GM12878 (cell line): Measurements from ENCODE around the gene TEPSIN. TPM values are rescaled to one million over a fixed set of nuclear protein-coding genes. Genes with fewer than 3 reads are reported as not detected.

ENCODE experiments used
- BACH1 ChIP-seq: fragments of 450-650 bp; IDR thresholded peaks from 2 replicates; pipeline ENCODE4 v1.6.1; 2017; ENCODE audit warnings: mild to moderate bottlenecking, borderline replicate concordance
- BCL11A ChIP-seq: IDR thresholded peaks from 2 replicates; pipeline ENCODE4 v1.6.1; 2011; ENCODE audit warnings: low read depth, low read length
- EGR1 ChIP-seq, 2 experiments: IDR thresholded peaks; 1 replicate in 1 of 2; 2 replicates in 1 of 2; pipeline ENCODE4 v1.6.1; 2011 to 2012; ENCODE audit warnings: low read depth in 2 of 2, low read length in 2 of 2, borderline replicate concordance in 1 of 2, mild to moderate bottlenecking in 1 of 2, moderate library complexity in 1 of 2
- FOS ChIP-seq: IDR thresholded peaks from 3 replicates; pipeline ENCODE4 v1.6.1; 2011; ENCODE audit warnings: borderline replicate concordance; ENCODE audit not compliant: insufficient read length; ENCODE audit errors: extremely low read depth
- FOXM1 ChIP-seq: IDR thresholded peaks from 2 replicates; pipeline ENCODE4 v1.6.1; 2012; ENCODE audit warnings: low read depth, mild to moderate bottlenecking, inconsistent platforms, low read length, moderate library complexity
- HDGF ChIP-seq: fragments of 450-650 bp; IDR thresholded peaks from 2 replicates; pipeline ENCODE4 v1.6.1; 2016; ENCODE audit warnings: antibody characterized with exemption
- KLF5 ChIP-seq: fragments of 450-650 bp; IDR thresholded peaks from 2 replicates; pipeline ENCODE4 v1.6.1; 2014; ENCODE audit warnings: mild to moderate bottlenecking; ENCODE audit not compliant: partially characterized antibody
- MXI1 ChIP-seq: fragments of 150-350 bp; IDR thresholded peaks from 2 replicates; pipeline ENCODE4 v1.6.1; 2011; ENCODE audit warnings: low read depth, mild to moderate bottlenecking, inconsistent platforms, low read length, improper control_type of control experiment
- NR2C1 ChIP-seq: fragments of 450-650 bp; IDR thresholded peaks from 2 replicates; pipeline ENCODE4 v1.6.1; 2017; ENCODE audit warnings: antibody characterized with exemption, mild to moderate bottlenecking, moderate library complexity
- NR2F1 ChIP-seq: fragments of 450-650 bp; conservative IDR thresholded peaks from 2 replicates; pipeline ENCODE4 v1.6.1; 2017; ENCODE audit warnings: mild to moderate bottlenecking
- PBX3 ChIP-seq: IDR thresholded peaks from 2 replicates; pipeline ENCODE4 v1.6.1; 2011; ENCODE audit warnings: mild to moderate bottlenecking, low read depth, low read length, moderate library complexity; ENCODE audit not compliant: insufficient replicate concordance
- POLR2AphosphoS2 ChIP-seq: IDR thresholded peaks from 2 replicates; pipeline ENCODE4 v1.6.1; 2011; ENCODE audit warnings: low read depth, mild to moderate bottlenecking, low read length, improper control_type of control experiment, moderate library complexity
- POLR2AphosphoS5 ChIP-seq: IDR thresholded peaks from 2 replicates; pipeline ENCODE4 v1.6.1; 2011; ENCODE audit warnings: mild to moderate bottlenecking, low read length, inconsistent platforms
- POU2F2 ChIP-seq: IDR thresholded peaks from 3 replicates; pipeline ENCODE4 v1.6.1; 2011; ENCODE audit warnings: low read depth, mild to moderate bottlenecking, low read length, borderline replicate concordance
- RB1 ChIP-seq: fragments of 450-650 bp; formaldehyde crosslinking; IDR thresholded peaks from 2 replicates; pipeline ENCODE4 v1.6.1; 2017; ENCODE audit warnings: mild to moderate bottlenecking, borderline replicate concordance
- SRF ChIP-seq, 2 experiments: IDR thresholded peaks; 2 replicates each; pipeline ENCODE4 v1.6.1; 2011; ENCODE audit warnings: low read depth in 2 of 2, low read length in 2 of 2, mild to moderate bottlenecking in 1 of 2, moderate library complexity in 1 of 2
- SUPT20H ChIP-seq: IDR thresholded peaks from 2 replicates; pipeline ENCODE4 v1.6.1; 2011; ENCODE audit warnings: low read depth, mild to moderate bottlenecking, low read length, moderate library complexity, borderline replicate concordance; ENCODE audit not compliant: control insufficient read depth
- TCF7 ChIP-seq: IDR thresholded peaks from 2 replicates; pipeline ENCODE4 v1.6.1; 2014; ENCODE audit warnings: antibody characterized with exemption, borderline replicate concordance
- YY1 ChIP-seq: IDR thresholded peaks from 2 replicates; pipeline ENCODE4 v1.6.1; 2011; ENCODE audit warnings: low read depth, mild to moderate bottlenecking, low read length
- ZBTB11 ChIP-seq: fragments of 450-650 bp; formaldehyde crosslinking; IDR thresholded peaks from 2 replicates; pipeline ENCODE4 v1.5.0; 2022; ENCODE audit warnings: mild to moderate bottlenecking, missing genetic modification characterization
- ZNF24 ChIP-seq: fragments of 450-650 bp; IDR thresholded peaks from 2 replicates; pipeline ENCODE4 v1.6.1; 2017; ENCODE audit warnings: antibody characterized with exemption, mild to moderate bottlenecking
- polyA plus RNA-seq, 11 experiments: library from polyadenylated mRNA; depleted of rRNA in 4 of 11; unstranded in 6 of 11; stranded (reverse) in 5 of 11; fragments of >200 nt; fragmentation: Nextera tagmentation in 4 of 11; fragmentation: Illumina TruSeq in 1 of 11; extraction: Ambion mirVana in 4 of 11; extraction: Trizol in 1 of 11; gene quantifications; 1 replicate in 1 of 11; 2 replicates in 10 of 11; pipeline versions ENCODE4 v1.2.1 to v1.2.3, GENCODE V29; 2011 to 2016; ENCODE audit warnings: inconsistent platforms in 2 of 11, missing spikeins in 2 of 11, low read depth in 1 of 11
- total RNA-seq, 4 experiments: library from RNA; depleted of rRNA in 3 of 4; stranded (reverse); fragments of >200 nt in 3 of 4; fragmentation: Illumina TruSeq in 1 of 4; extraction: Trizol in 1 of 4; gene quantifications; 2 replicates each; pipeline versions ENCODE4 v1.2.1 to v1.2.3, GENCODE V29; 2013 to 2021
- TF ChIP-seq, protein P1 (sequence below): IDR thresholded peaks from 2 replicates; pipeline ENCODE4 v1.6.1; 2011; ENCODE audit warnings: borderline replicate concordance, low read depth, mild to moderate bottlenecking, moderate library complexity, low read length; ENCODE audit not compliant: insufficient read depth, poor library complexity, severe bottlenecking
- TF ChIP-seq, protein P2 (sequence below): fragments of 450-650 bp; IDR thresholded peaks from 2 replicates; pipeline ENCODE4 v1.6.1; 2016; ENCODE audit warnings: mild to moderate bottlenecking

TEPSIN gene
- total and polyA plus RNA-seq, 10 of the 15 experiments (the other 5 are each of a cell fraction or from before 2014, with no cell fraction given): 0.87 to 36.7 (median 5.3) TPM

DNA sequence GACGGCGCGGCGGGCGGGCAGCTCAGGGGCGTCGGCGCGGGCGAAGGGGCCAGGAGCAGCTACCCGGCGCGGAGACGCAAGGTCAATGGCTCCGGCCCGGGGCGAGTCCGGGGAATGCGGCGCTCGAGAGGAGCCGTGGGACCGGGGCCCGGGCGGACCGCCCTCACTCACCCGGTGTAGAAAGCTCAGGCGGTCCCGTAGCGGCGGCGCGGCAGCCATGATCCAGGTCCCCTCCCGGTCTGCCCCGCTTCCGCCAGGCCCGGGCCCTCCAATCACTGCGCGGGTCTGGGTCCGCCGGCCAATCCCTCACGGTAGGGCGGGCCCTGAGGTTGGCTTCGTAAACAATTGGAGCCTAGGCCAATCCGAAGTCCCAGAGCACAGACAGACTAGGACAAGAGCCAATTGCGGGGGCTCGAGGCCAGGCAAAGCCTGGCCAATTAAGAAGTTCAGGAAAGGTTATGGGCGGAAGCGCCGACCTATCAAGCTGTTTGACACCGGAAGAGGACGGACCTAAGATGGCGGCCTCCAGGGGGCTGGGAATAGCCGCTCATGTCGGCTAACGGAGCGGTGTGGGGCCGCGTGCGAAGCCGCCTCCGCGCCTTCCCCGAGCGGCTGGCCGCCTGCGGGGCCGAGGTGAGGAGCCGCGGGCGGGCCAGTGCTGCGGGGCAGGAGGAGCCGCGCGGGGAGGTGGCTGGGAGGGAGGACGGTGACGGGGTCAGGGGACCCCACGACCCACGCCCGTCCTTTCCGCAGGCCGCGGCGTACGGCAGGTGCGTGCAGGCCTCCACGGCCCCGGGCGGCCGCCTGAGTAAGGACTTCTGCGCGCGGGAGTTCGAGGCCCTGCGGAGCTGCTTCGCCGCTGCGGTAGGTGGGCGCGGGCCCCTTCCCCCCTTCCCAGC lies at the start of gene TEPSIN, which contains the start of gene NDUFAF8 (continued):
- TF ChIP-seq HDGF (no peak), BACH1 (peak; percentile 79), EGR1 (IDR thresholded peaks at IDR 0.05; ENCODE audit: borderline replicate concordance in 1 of 2, low read depth in 2 of 2, low read length in 2 of 2) (no peak), RB1 (peak; percentile 26; the same call in 1 of the 2 replicates), SRF (IDR thresholded peaks at IDR 0.05; ENCODE audit: low read depth in 2 of 2, low read length in 2 of 2) (0 out of 4 replicates have a peak, but pooled peaks of 1 of the 2 experiments have one; percentile 23), BCL11A (no peak), FOXM1 (peak; percentile 74), MXI1 (peak; percentile 77), TCF7 (no peak), FOS (peak; percentile 99), POLR2AphosphoS2 (peak; percentile 63; the same call in 1 of the 2 replicates), POU2F2 (peak; percentile 77; the same call in 2 of the 3 replicates), ZBTB11 (CRISPR knock-in tag) (no peak), ZNF24 (no peak), NR2C1 (peak; percentile 93), YY1 (peak; percentile 95), POLR2AphosphoS5 (no peak; the same call in 1 of the 2 replicates), NR2F1 (peak; percentile 71), PBX3 (peak; percentile 100), SUPT20H (no peak), KLF5 (peak; percentile 91)
- TF ChIP-seq, protein P1, sequence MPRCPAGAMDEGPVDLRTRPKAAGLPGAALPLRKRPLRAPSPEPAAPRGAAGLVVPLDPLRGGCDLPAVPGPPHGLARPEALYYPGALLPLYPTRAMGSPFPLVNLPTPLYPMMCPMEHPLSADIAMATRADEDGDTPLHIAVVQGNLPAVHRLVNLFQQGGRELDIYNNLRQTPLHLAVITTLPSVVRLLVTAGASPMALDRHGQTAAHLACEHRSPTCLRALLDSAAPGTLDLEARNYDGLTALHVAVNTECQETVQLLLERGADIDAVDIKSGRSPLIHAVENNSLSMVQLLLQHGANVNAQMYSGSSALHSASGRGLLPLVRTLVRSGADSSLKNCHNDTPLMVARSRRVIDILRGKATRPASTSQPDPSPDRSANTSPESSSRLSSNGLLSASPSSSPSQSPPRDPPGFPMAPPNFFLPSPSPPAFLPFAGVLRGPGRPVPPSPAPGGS: no peak
- TF ChIP-seq, protein P2, sequence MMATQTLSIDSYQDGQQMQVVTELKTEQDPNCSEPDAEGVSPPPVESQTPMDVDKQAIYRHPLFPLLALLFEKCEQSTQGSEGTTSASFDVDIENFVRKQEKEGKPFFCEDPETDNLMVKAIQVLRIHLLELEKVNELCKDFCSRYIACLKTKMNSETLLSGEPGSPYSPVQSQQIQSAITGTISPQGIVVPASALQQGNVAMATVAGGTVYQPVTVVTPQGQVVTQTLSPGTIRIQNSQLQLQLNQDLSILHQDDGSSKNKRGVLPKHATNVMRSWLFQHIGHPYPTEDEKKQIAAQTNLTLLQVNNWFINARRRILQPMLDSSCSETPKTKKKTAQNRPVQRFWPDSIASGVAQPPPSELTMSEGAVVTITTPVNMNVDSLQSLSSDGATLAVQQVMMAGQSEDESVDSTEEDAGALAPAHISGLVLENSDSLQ: peak; percentile 100
